Thyroid gland (tissue), 4 donors: ENCODE measurements around the gene ATG16L1.

ENCODE experiments used
- CTCF ChIP-seq, 6 experiments: fragments of 200-600 bp in 3 of 6; fragments of 450-650 bp in 3 of 6; sonication (generic) in 3 of 6; IDR thresholded peaks; one replicate each; pipeline ENCODE4 v1.5.1; 2016 to 2019; ENCODE audit warnings: antibody characterized with exemption in 6 of 6, mild to moderate bottlenecking in 2 of 6, inconsistent platforms in 1 of 6, moderate library complexity in 1 of 6
- POLR2A ChIP-seq, 2 donors: fragments of 450-650 bp; IDR thresholded peaks; one replicate each; pipeline ENCODE4 v1.6.1; 2017; ENCODE audit warnings: antibody characterized with exemption in 2 of 2, mild to moderate bottlenecking in 2 of 2, moderate library complexity in 1 of 2

- TF ChIP-seq CTCF (IDR thresholded peaks at IDR 0.05) (no peak), POLR2A (IDR thresholded peaks at IDR 0.05) (no peak)
These were observed 754 bp downstream of the ATG16L1 start for GRCh38 chr2:233252227-233252626.
